K562 treated with DMSO at 1 percent for 12 hours (cell line): ENCODE measurements around the gene MLKL. TPM values are rescaled to one million over a fixed set of nuclear protein-coding genes. Genes with fewer than 3 reads are reported as not detected.

ENCODE experiments used
- total RNA-seq: library from RNA; unstranded; fragments of 300-600 nt; gene quantifications from 2 replicates; pipeline ENCODE4 v1.2.3, GENCODE V29; 2022; ENCODE audit not compliant: insufficient read depth

Gene MLKL
- 4.4 and 7.2 TPM in 2 replicates for total RNA-seq

GRCh38 chr16:74700438-74701225 lies at the start of gene MLKL:
MLKL (minus strand) TSS chr16:74700862; CDS start chr16:74695757, 5,105 bp downstream.

GRCh38 chr16:74666425-74667254 lies 34.0 kb downstream of the MLKL start, which contains the start of gene RFWD3:
RFWD3 (minus strand) TSS chr16:74666877; CDS start chr16:74661449, 5,428 bp downstream.

Other genes starting within 250 kb of the MLKL start
- gene GLG1, start 93.7 kb downstream of the MLKL start, total RNA-seq = 11.5 and 38.0 TPM in 2 replicates
- 19.7 and 59.5 TPM in 2 replicates for gene RFWD3, start 34.0 kb downstream of the MLKL start, total RNA-seq
- not detected in 2 replicates for gene FA2H, start 74.0 kb upstream of the MLKL start, total RNA-seq